ENCODE measurements around the gene ABHD12. TPM values are rescaled to one million over a fixed set of nuclear protein-coding genes. Genes with fewer than 3 reads are reported as not detected.
A peak's percentile ranks its signal among the peaks of the same experiment; 100 is the strongest.
"Not testable (repeated sequence)": the region's sequence is repeated elsewhere in the genome, so short reads cannot be mapped to it uniquely, and the experiment has no call there.

ABHD12 gene
- total RNA-seq, 1 donor from 2014 or later = 25.0 TPM

- ATAC-seq (no peak), DNase-seq (ENCODE audit: low spot score) (peak; percentile 37)
Measured at GRCh38 chr20:25269057-25269832, 121.4 kb downstream of the ABHD12 start.

GRCh38 chr20:25260770-25261437, 129.7 kb downstream of the ABHD12 start:
- not testable (repeated sequence) for DNase-seq (ENCODE audit: low spot score); ATAC-seq

GRCh38 chr20:25259788-25260254, 130.8 kb downstream of the ABHD12 start:
- DNase-seq (ENCODE audit: low spot score) = no peak

DNA sequence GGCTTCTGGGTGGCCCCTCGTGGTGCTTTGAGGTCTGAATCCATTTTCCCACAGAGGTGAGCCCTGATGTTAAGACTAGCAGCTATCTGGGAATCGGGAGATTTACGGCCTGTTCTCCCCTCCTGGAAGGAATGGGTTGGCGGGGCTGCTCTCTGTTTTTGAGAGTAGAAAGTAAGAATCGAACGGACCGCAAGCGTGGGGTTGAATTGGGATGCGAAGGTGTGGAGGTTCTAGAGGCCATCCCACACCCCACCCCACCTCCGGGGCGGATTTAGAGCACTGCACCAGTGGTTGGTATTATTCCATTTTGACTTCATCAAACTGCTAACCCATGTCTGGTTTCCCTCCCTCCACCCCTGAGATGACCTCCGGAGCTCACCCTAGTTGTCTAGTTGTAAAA, 131.3 kb downstream of the ABHD12 start:
- DNase-seq (ENCODE audit: low spot score) (no peak), ATAC-seq (no peak)

More at GRCh38 chr20:25259788-25260254, 130.8 kb downstream of the ABHD12 start:
- ATAC-seq = no peak

GRCh38 chr20:25258828-25259227, 131.8 kb downstream of the ABHD12 start:
- DNase-seq (ENCODE audit: low spot score) (no peak), ATAC-seq (no peak)

DNA sequence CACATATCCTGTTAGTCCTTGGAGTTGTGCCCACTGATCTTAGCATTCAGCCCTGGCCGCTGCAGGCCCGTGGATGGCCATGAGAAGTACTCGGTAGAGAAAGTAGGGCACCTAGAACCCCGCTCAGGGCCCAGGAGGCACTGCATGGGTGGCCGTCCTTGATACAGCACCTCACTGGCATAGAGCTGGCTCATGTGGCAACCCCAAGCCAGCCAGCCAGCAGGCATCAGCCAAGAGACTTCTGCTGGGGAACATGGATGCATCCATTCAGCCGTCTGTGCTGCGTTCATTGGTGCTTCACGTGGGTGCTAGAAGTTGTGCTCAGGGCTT, 132.2 kb downstream of the ABHD12 start:
- ATAC-seq (no peak), DNase-seq (ENCODE audit: low spot score) (no peak)

DNA sequence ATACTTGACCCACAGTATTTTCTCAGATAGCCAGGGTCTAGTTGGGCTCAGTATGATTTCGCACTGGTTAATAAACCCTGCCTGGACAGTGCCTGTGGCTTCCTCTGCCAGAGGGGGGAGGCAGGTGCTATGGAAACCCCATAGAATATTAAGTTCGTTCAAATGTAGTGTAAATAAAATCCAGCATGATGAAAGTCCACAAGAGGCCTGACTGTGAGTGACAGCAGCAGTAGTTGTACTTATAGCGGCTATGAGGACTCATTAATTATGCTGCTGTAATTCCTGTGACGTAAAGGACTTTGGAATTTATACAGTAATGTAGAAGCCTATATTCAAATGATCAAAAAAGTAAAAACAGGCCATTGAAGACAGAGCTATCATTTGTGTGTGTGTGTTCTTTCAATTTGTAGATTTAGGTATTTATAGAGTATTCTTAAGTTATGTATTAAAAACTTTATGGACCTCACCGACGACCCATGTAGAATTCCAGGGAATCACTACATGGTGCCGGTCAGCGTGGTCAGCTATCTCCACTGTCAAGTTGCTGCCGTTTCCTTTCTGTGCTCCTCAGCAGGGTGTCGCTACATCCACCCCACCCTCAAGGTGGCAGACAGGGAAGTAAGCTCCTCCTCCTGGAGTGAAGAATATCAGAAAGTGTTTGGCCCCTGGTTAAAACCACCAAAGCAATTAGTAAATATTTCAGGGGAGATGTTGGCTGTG, 132.7 kb downstream of the ABHD12 start:
- DNase-seq (ENCODE audit: low spot score) (no peak), ATAC-seq (no peak)

DNA sequence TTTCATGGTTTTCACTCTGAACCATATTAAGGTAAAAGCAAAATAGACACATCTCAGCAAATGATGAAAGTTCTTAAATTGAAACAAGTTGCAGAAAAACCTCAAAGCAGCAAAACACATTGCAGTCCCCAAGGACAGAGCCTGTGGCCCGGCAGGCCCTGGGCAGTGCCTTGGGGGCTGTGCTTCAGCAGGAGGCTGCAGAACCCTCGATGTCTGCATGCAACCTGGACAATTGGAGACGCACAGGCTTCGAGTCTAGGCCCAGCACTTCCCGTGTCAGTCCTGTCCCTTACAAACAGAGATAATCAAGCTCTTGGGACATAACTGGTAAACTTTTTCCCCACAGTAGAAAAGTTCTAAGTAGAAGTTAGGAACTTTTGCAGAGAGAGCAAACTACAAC, 133.5 kb downstream of the ABHD12 start:
- ATAC-seq = no peak

GRCh38 chr20:25256226-25256859, 134.3 kb downstream of the ABHD12 start:
- DNase-seq (ENCODE audit: low spot score) = no peak

More for the DNA sequence above, 133.5 kb downstream of the ABHD12 start:
- DNase-seq (ENCODE audit: low spot score) = no peak

GRCh38 chr20:25254986-25255680, 135.5 kb downstream of the ABHD12 start:
- ATAC-seq (peak; percentile 90), DNase-seq (ENCODE audit: low spot score) (peak; percentile 64)

More at GRCh38 chr20:25256226-25256859, 134.3 kb downstream of the ABHD12 start:
- peak; percentile 77 for ATAC-seq

DNA sequence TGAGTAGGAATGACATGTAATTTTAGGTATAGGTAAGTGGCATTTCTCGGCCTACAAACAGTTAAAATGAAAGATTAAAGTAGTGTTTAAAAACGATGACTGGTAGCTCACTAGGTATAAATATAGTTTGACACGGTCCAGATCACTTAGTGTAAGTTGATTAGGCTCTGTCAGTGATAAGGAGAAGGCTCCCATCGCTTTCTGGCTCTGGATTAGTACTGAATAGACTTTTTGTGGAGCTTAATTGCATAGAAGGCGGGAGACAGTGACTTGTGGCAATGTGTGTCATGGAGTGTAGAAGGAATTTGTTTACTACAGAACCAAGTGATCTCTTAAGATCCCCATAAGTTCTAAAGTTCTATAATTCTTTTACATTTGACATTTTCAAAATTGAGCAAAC, 136.1 kb downstream of the ABHD12 start:
- ATAC-seq (no peak), DNase-seq (ENCODE audit: low spot score) (no peak)

DNA sequence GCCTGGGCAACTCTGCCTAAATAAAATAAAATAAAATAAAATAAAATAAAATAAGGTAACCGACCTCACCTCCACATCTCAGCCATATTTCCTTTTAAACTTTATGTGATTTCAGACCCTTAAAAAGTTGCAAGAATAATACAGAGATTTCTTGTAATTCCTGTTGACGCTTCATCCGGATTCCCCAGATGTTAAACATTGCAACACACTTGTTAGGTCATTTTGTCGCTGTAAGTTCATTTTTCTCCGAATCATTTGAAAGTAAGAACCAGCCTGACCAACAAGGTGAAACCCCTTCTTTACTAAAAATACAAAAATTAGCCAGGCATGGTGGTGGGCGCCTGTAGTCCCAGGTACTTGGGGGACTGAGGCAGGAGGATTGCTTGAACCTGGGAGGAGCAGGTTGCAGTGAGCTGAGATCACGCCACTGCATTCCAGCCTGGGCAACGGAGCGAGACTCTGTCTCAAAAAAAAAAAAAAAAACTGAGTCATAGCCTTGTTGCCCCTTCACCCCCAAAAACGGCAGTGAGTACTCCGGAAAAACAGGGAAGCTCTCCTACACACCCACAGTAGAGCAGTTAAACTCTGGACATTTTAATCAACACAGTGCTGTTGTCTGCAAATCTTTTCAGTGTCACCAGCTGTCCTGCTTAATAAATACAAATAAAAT, 136.9 kb downstream of the ABHD12 start:
- no peak for DNase-seq (ENCODE audit: low spot score)
- no peak for ATAC-seq

GRCh38 chr20:25252686-25253421, 137.8 kb downstream of the ABHD12 start:
- no peak for ATAC-seq
- DNase-seq (ENCODE audit: low spot score) = peak; percentile 12

- DNase-seq (ENCODE audit: low spot score) (no peak), ATAC-seq (no peak)
Measured at GRCh38 chr20:25252230-25252651, 138.4 kb downstream of the ABHD12 start.

GRCh38 chr20:25251558-25251957, 139.1 kb downstream of the ABHD12 start:
- DNase-seq (ENCODE audit: low spot score) = no peak

GRCh38 chr20:25251019-25251418, 139.6 kb downstream of the ABHD12 start:
- ATAC-seq (no peak), DNase-seq (ENCODE audit: low spot score) (no peak)

More at GRCh38 chr20:25251558-25251957, 139.1 kb downstream of the ABHD12 start:
- no peak for ATAC-seq

GRCh38 chr20:25250508-25250907, 140.1 kb downstream of the ABHD12 start:
- no peak for DNase-seq (ENCODE audit: low spot score)
- ATAC-seq = no peak

Measured in left lobe of liver (tissue), 2 donors.